Left ventricle myocardium inferior (tissue), 1 donor: ENCODE results near the gene GAB2. TPM values are rescaled to one million over a fixed set of nuclear protein-coding genes. Genes with fewer than 3 reads are reported as not detected.

Experiments
- DNase-seq: peaks from one replicate; pipeline ENCODE4 v3.0.0-alpha.2; 2020
- H3K27ac ChIP-seq: fragments of 200-600 bp; replicated peaks from 2 replicates; pipeline ENCODE4 v1.8.0; 2021
- H3K27me3 ChIP-seq: fragments of 200-600 bp; 2 replicates; pipeline ENCODE4 v1.8.0; 2021; ENCODE audit warnings: low read depth
- H3K36me3 ChIP-seq: fragments of 200-600 bp; 2 replicates; pipeline ENCODE4 v1.8.0; 2021
- H3K4me1 ChIP-seq: fragments of 200-600 bp; 2 replicates; pipeline ENCODE4 v1.8.0; 2021
- H3K4me3 ChIP-seq: fragments of 200-600 bp; 2 replicates; pipeline ENCODE4 v1.8.0; 2021; ENCODE audit warnings: mild to moderate bottlenecking, moderate library complexity
- H3K9me3 ChIP-seq: fragments of 200-600 bp; replicated peaks from 2 replicates; pipeline ENCODE4 v1.8.0; 2021
- CTCF ChIP-seq: fragments of 200-600 bp; IDR thresholded peaks from 2 replicates; pipeline ENCODE4 v1.8.0; 2021; ENCODE audit warnings: antibody characterized with exemption, mild to moderate bottlenecking, borderline replicate concordance
- intact Hi-C: fragments of 100-400 bp; cut with micrococcal nuclease; formaldehyde crosslinking; loops from one replicate; pipeline ENCODE4 v1.11.0; 2022
- total RNA-seq: library from RNA; stranded (reverse); fragmentation: NEBNext Ultra II Directional; extraction: Animal tissue kit (Norgen Biotek cat#: 25700); gene quantifications from one replicate; pipeline ENCODE4 v1.2.1, GENCODE V29; 2021
- donor health status: DM: no; HTN: yes; CAD: no; lungs with severe emphysema.

Gene GAB2
- total RNA-seq, 1 donor from 2014 or later = 27.4 TPM

- peak; percentile 85 for DNase-seq
- peak; percentile 55 for TF ChIP-seq CTCF
- intact Hi-C loops = loop anchor here (10.0 kb wide), 2 partner anchors 148 to 162 kb away; no protein-coding TSS in a partner anchor
- H3K4me1 ChIP-seq = peaks cover 55% of the 10 kb centered on the region
- H3K27me3 ChIP-seq = no peaks in the 10 kb centered on the region
- H3K4me3 ChIP-seq = peak overlapping the region; percentile 95
- no peaks in the 10 kb centered on the region for H3K9me3 ChIP-seq
- H3K36me3 ChIP-seq = no peaks in the 10 kb centered on the region
- peak overlapping the region; percentile 98 for H3K27ac ChIP-seq
Measured at GRCh38 chr11:78416285-78417174, 1.1 kb downstream of the GAB2 start.

GRCh38 chr11:78415338-78415737, 2.3 kb downstream of the GAB2 start:
- no peaks in the 10 kb centered on the region for H3K27me3 ChIP-seq
- H3K4me3 ChIP-seq = no peak overlapping the region
- H3K4me1 ChIP-seq = peaks cover 47% of the 10 kb centered on the region
- no peak for TF ChIP-seq CTCF
- H3K9me3 ChIP-seq = peaks cover 7% of the 10 kb centered on the region
- H3K27ac ChIP-seq = peak overlapping the region; percentile 98
- no peak for DNase-seq
- intact Hi-C loops = loop anchor here (10.0 kb wide), 2 partner anchors 149 to 161 kb away; no protein-coding TSS in a partner anchor
- H3K36me3 ChIP-seq = peaks cover 2% of the 10 kb centered on the region

GRCh38 chr11:78414321-78415051, 3.1 kb downstream of the GAB2 start:
- Histone ChIP-seq H3K27ac (no peak overlapping the region), H3K4me1 (peaks cover 39% of the 10 kb centered on the region), H3K36me3 (peaks cover 7% of the 10 kb centered on the region), H3K4me3 (no peak overlapping the region), H3K9me3 (peaks cover 15% of the 10 kb centered on the region), H3K27me3 (no peaks in the 10 kb centered on the region)
- no peak for DNase-seq
- peak; percentile 66 for TF ChIP-seq CTCF
- intact Hi-C loops = loop anchor here (10.0 kb wide), 2 partner anchors 150 to 160 kb away; no protein-coding TSS in a partner anchor

- H3K27ac ChIP-seq = no peak overlapping the region
- peaks cover 35% of the 10 kb centered on the region for H3K9me3 ChIP-seq
- TF ChIP-seq CTCF = no peak
- H3K36me3 ChIP-seq = peaks cover 7% of the 10 kb centered on the region
- DNase-seq = no peak
- peaks cover 7% of the 10 kb centered on the region for H3K4me1 ChIP-seq
- no peak overlapping the region for H3K4me3 ChIP-seq
- intact Hi-C loops = no loop called here
- H3K27me3 ChIP-seq = no peaks in the 10 kb centered on the region
Measured at GRCh38 chr11:78408619-78409018, 9.0 kb downstream of the GAB2 start.

- H3K4me1 ChIP-seq = peaks cover 20% of the 10 kb centered on the region
- no peaks in the 10 kb centered on the region for H3K27me3 ChIP-seq
- no peak overlapping the region for H3K27ac ChIP-seq
- intact Hi-C loops = no loop called here
- H3K9me3 ChIP-seq = peaks cover 35% of the 10 kb centered on the region
- TF ChIP-seq CTCF = no peak
- no peak for DNase-seq
- no peak overlapping the region for H3K4me3 ChIP-seq
- H3K36me3 ChIP-seq = peaks cover 7% of the 10 kb centered on the region
Measured at GRCh38 chr11:78406568-78407196, 10.9 kb downstream of the GAB2 start.
